Gastrocnemius medialis (tissue), 4 donors: ENCODE data around the gene ART5.

Source experiments
- CTCF ChIP-seq, 5 experiments: fragments of 450-650 bp in 3 of 5; fragments of 200-600 bp in 2 of 5; sonication (generic) in 2 of 5; IDR thresholded peaks in 4 of 5; conservative IDR thresholded peaks in 1 of 5; 1 replicate in 4 of 5; 2 replicates in 1 of 5; pipeline ENCODE4 v1.5.1; 2016 to 2019; ENCODE audit warnings: antibody characterized with exemption in 5 of 5, mild to moderate bottlenecking in 3 of 5, moderate library complexity in 3 of 5
- POLR2A ChIP-seq, 2 donors: fragments of 450-650 bp; IDR thresholded peaks; one replicate each; pipeline ENCODE4 v1.6.1; 2017; ENCODE audit warnings: antibody characterized with exemption in 2 of 2, mild to moderate bottlenecking in 2 of 2, moderate library complexity in 2 of 2

- TF ChIP-seq CTCF (IDR thresholded peaks at IDR 0.05 in 4 of 5, conservative IDR thresholded peaks at IDR 0.05 in 1 of 5) (no peak), POLR2A (IDR thresholded peaks at IDR 0.05) (no peak)
These were observed 14.5 kb downstream of the ART5 start for GRCh38 chr11:3627291-3627690.
